Breast epithelium (tissue), 4 donors: ENCODE data around the gene SPAST. TPM values are rescaled to one million over a fixed set of nuclear protein-coding genes. Genes with fewer than 3 reads are reported as not detected.
"Not testable (repeated sequence)": the region's sequence is repeated elsewhere in the genome, so short reads cannot be mapped to it uniquely, and the experiment has no call there.

ENCODE experiments used
- DNase-seq, 2 donors: peaks; one replicate each; pipeline ENCODE4 v3.0.0-alpha.2; 2019; ENCODE audit warnings: low spot score in 2 of 2
- H3K27ac ChIP-seq, 2 donors: fragments of 200-600 bp; sonication (generic) in 1 of 2; one replicate each; pipeline ENCODE4 v1.5.1; 2016 to 2019; ENCODE audit warnings: mild to moderate bottlenecking in 1 of 2
- H3K27me3 ChIP-seq, 2 donors: fragments of 200-600 bp; sonication (generic) in 1 of 2; one replicate each; pipeline versions ENCODE4 v1.5.1 to v1.6.0; 2017 to 2019; ENCODE audit warnings: control low read depth in 1 of 2, mild to moderate bottlenecking in 1 of 2
- H3K36me3 ChIP-seq: fragments of 200-600 bp; one replicate; pipeline ENCODE4 v1.5.1; 2019
- H3K4me1 ChIP-seq, 2 donors: fragments of 200-600 bp; sonication (generic); one replicate each; pipeline ENCODE4 v1.5.1; 2016 to 2019; ENCODE audit warnings: control low read depth in 1 of 2
- H3K4me3 ChIP-seq, 3 donors: fragments of 200-600 bp; sonication (generic); 1 replicate in 2 of 3; 2 replicates in 1 of 3; pipeline ENCODE4 v1.5.1; 2016 to 2019; ENCODE audit warnings: mild to moderate bottlenecking in 3 of 3, moderate library complexity in 2 of 3
- H3K9me3 ChIP-seq, 2 donors: fragments of 200-600 bp; sonication (generic) in 1 of 2; one replicate each; pipeline ENCODE4 v1.5.1; 2016 to 2019; ENCODE audit warnings: control low read depth in 1 of 2
- CTCF ChIP-seq, 3 donors: fragments of 450-650 bp; IDR thresholded peaks; one replicate each; pipeline ENCODE4 v1.5.1; 2016 to 2017; ENCODE audit warnings: antibody characterized with exemption in 3 of 3, mild to moderate bottlenecking in 3 of 3, moderate library complexity in 3 of 3
- POLR2A ChIP-seq: fragments of 450-650 bp; IDR thresholded peaks from one replicate; pipeline ENCODE4 v1.6.1; 2016; ENCODE audit warnings: antibody characterized with exemption, mild to moderate bottlenecking, moderate library complexity
- POLR2AphosphoS5 ChIP-seq, 3 donors: sonication (generic); formaldehyde crosslinking; IDR thresholded peaks; one replicate each; pipeline ENCODE4 v1.6.1; 2017; ENCODE audit warnings: antibody characterized with exemption in 3 of 3
- intact Hi-C: fragments of 100-400 bp; cut with DNase I; formaldehyde crosslinking; loops from one replicate; pipeline ENCODE4 v1.15.1; 2023; ENCODE audit warnings: low total_unique reads
- total RNA-seq, 3 donors: library from RNA; depleted of rRNA; stranded (reverse); fragments of >200 nt; gene quantifications; one replicate each; pipeline ENCODE4 v1.1.0, GENCODE V29; 2016

Gene SPAST
- total RNA-seq, result 10 to 100 TPM; 16.3 to 30.9 (median 21.3) TPM

GRCh38 chr2:32063310-32064020, at the start of gene SPAST:
TSS of gene SPAST (plus strand) at chr2:32063556. CDS start at chr2:32063832, 276 bp downstream.
- intact Hi-C loops, result no loop called here
- TF ChIP-seq CTCF (IDR thresholded peaks at IDR 0.05) (peak; percentile 31 to 90 (median 87)), POLR2A (peak; percentile 53), POLR2AphosphoS5 (IDR thresholded peaks at IDR 0.05) (peak; percentile 25 to 67 (median 63))
- H3K4me1 ChIP-seq, result no peaks in the 10 kb centered on the region

GRCh38 chr2:32018789-32019482, 44.4 kb upstream of the SPAST start:
- H3K36me3 ChIP-seq, intact Hi-C loops: not testable (repeated sequence)

More at GRCh38 chr2:32063310-32064020, at the start of gene SPAST:
- peak within 1 kb of the TSS; percentile 85 for H3K27ac ChIP-seq
- H3K36me3 ChIP-seq, result no peaks in the 10 kb centered on the region
- no peaks in the 10 kb centered on the region for H3K9me3 ChIP-seq
- peak within 1 kb of the TSS; percentile 85 for H3K4me3 ChIP-seq
- no peaks in the 10 kb centered on the region for H3K27me3 ChIP-seq
- DNase-seq, result peak; percentile 95

GRCh38 chr2:32034198-32034887, 29.0 kb upstream of the SPAST start:
- H3K4me1 ChIP-seq, H3K9me3 ChIP-seq, DNase-seq, H3K36me3 ChIP-seq, H3K4me3 ChIP-seq, H3K27me3 ChIP-seq, intact Hi-C loops, H3K27ac ChIP-seq: not testable (repeated sequence)

More at GRCh38 chr2:32018789-32019482, 44.4 kb upstream of the SPAST start:
- not testable (repeated sequence) for H3K27me3 ChIP-seq, H3K9me3 ChIP-seq, H3K4me3 ChIP-seq, H3K27ac ChIP-seq, DNase-seq, H3K4me1 ChIP-seq

- intact Hi-C loops, result no loop called here
- TF ChIP-seq POLR2AphosphoS5 (IDR thresholded peaks at IDR 0.05), result peak; percentile 51 to 81 (median 66)
- TF ChIP-seq CTCF (IDR thresholded peaks at IDR 0.05), result no peak
- peak; percentile 85 for TF ChIP-seq POLR2A
- Histone ChIP-seq H3K27me3 (no peaks in the 10 kb centered on the region), H3K9me3 (no peaks in the 10 kb centered on the region), H3K4me1 (peaks cover 0 to 4% of the 10 kb centered on the region in 2 donors), H3K27ac (peak within 1 kb of the TSS; percentile 70 to 78), H3K36me3 (no peaks in the 10 kb centered on the region), H3K4me3 (peak within 1 kb of the TSS; percentile 71 to 80 (median 76))
- DNase-seq, result peak; percentile 83 to 88
Observed at GRCh38 chr2:32039447-32040219, 23.7 kb upstream of the SPAST start, which contains the start of gene DPY30. TSS of gene DPY30 (minus strand) at chr2:32039805. CDS start at chr2:32039456, 349 bp downstream.

GRCh38 chr2:32043561-32043960, 19.8 kb upstream of the SPAST start:
- no peak for DNase-seq
- intact Hi-C loops, result no loop called here
- H3K9me3 ChIP-seq, result no peaks in the 10 kb centered on the region
- TF ChIP-seq POLR2A (no peak), CTCF (IDR thresholded peaks at IDR 0.05) (no peak), POLR2AphosphoS5 (IDR thresholded peaks at IDR 0.05) (no peak)
- no peak overlapping the region for H3K27ac ChIP-seq
- no peak overlapping the region for H3K4me3 ChIP-seq
- H3K4me1 ChIP-seq, result peaks cover 0 to 4% of the 10 kb centered on the region in 2 donors
- H3K27me3 ChIP-seq, result no peaks in the 10 kb centered on the region
- H3K36me3 ChIP-seq, result no peaks in the 10 kb centered on the region
